B cell (primary cell): ENCODE data around the gene PRDM11. TPM values are rescaled to one million over a fixed set of nuclear protein-coding genes. Genes with fewer than 3 reads are reported as not detected.

Experiments
- ATAC-seq: fragments of 200-7000 bp; cut with Tn5 transposase; one replicate; pipeline ENCODE4 v1.10.0; 2021; ENCODE audit warnings: low read depth, mild to moderate bottlenecking, moderate number of reproducible peaks, moderate library complexity
- CTCF ChIA-PET: fragments of 350-600 bp; sonication (Branson Sonifier 250); formaldehyde crosslinking; loops from one replicate; lab custom pipeline; 2021; ENCODE audit warnings: antibody characterized with exemption, inconsistent platforms; lab: Charles Lee
- POLR2A ChIA-PET: fragments of 350-600 bp; sonication (Branson Sonifier 250); formaldehyde crosslinking; loops from one replicate; lab custom pipeline; 2021; ENCODE audit warnings: antibody characterized with exemption; lab: Charles Lee
- DNase-seq: peaks from one replicate; pipeline ENCODE4 v3.0.0; 2013
- H2AFZ ChIP-seq: 2 replicates; pipeline ENCODE4 v1.6.1; 2012; ENCODE audit warnings: mild to moderate bottlenecking, low read depth, low read length; ENCODE audit not compliant: insufficient read depth, poor library complexity, severe bottlenecking
- H3K27ac ChIP-seq, 2 donors: 1 replicate in 1 of 2; 2 replicates in 1 of 2; pipeline ENCODE4 v1.5.1; 2012 to 2013; ENCODE audit warnings: low read length in 2 of 2, mild to moderate bottlenecking in 2 of 2, moderate library complexity in 1 of 2
- H3K27me3 ChIP-seq, 4 experiments: fragments of 200-600 bp in 1 of 4; sonication (generic) in 1 of 4; replicated peaks in 1 of 4; 1 replicate in 2 of 4; 2 replicates in 2 of 4; pipeline versions ENCODE4 v1.6.1 to v1.7.0; 2013 to 2016; ENCODE audit warnings: low read length in 3 of 4, mild to moderate bottlenecking in 2 of 4, mixed read lengths in 1 of 4, moderate library complexity in 1 of 4; ENCODE audit not compliant: insufficient read depth in 4 of 4, control insufficient read depth in 3 of 4; ENCODE audit errors: control extremely low read depth in 1 of 4
- H3K36me3 ChIP-seq, 2 experiments: replicated peaks in 1 of 2; 1 replicate in 1 of 2; 2 replicates in 1 of 2; pipeline versions ENCODE4 v1.6.1 to v1.7.1; 2013; ENCODE audit warnings: low read length in 1 of 2; ENCODE audit not compliant: insufficient read depth in 2 of 2, control insufficient read depth in 1 of 2; ENCODE audit errors: control extremely low read depth in 1 of 2, extremely low read depth in 1 of 2
- H3K4me1 ChIP-seq, 2 donors: fragments of 200-600 bp in 1 of 2; sonication (generic) in 1 of 2; 1 replicate in 1 of 2; 2 replicates in 1 of 2; pipeline versions ENCODE4 v1.5.1 to v1.6.1; 2013 to 2017; ENCODE audit warnings: low read length in 2 of 2; ENCODE audit not compliant: control insufficient read depth in 2 of 2, insufficient read depth in 2 of 2
- H3K4me2 ChIP-seq: replicated peaks from 2 replicates; pipeline ENCODE3; 2012; ENCODE audit warnings: mild to moderate bottlenecking, low read depth, low read length; ENCODE audit not compliant: poor library complexity, severe bottlenecking
- H3K4me3 ChIP-seq, 5 experiments: fragments of 200-600 bp in 1 of 5; sonication (generic) in 1 of 5; 1 replicate in 3 of 5; 2 replicates in 2 of 5; pipeline versions ENCODE4 v1.5.1 to v1.7.0; 2011 to 2016; ENCODE audit warnings: low read length in 4 of 5, mild to moderate bottlenecking in 4 of 5, low read depth in 2 of 5, control low read depth in 1 of 5, moderate library complexity in 1 of 5; ENCODE audit not compliant: insufficient read depth in 1 of 5; ENCODE audit errors: control extremely low read depth in 1 of 5, extremely low read depth in 1 of 5
- H3K79me2 ChIP-seq: fragments of 200-600 bp; sonication (generic); one replicate; pipeline ENCODE4 v1.6.0; 2016; ENCODE audit warnings: low read length; ENCODE audit not compliant: control insufficient read depth, insufficient read depth
- H3K9ac ChIP-seq: fragments of 200-600 bp; sonication (generic); 2 replicates; pipeline ENCODE4 v1.6.1; 2017; ENCODE audit warnings: mild to moderate bottlenecking, low read length, moderate library complexity
- H3K9me3 ChIP-seq, 3 donors: one replicate each; pipeline versions ENCODE4 v1.6.1 to v1.7.1; 2013; ENCODE audit warnings: low read length in 2 of 3; ENCODE audit not compliant: control insufficient read depth in 2 of 3, insufficient read depth in 1 of 3; ENCODE audit errors: control extremely low read depth in 1 of 3
- H4K20me1 ChIP-seq: 2 replicates; pipeline ENCODE4 v1.6.0; 2012; ENCODE audit warnings: mild to moderate bottlenecking, low read length; ENCODE audit not compliant: insufficient read depth, control insufficient read depth, poor library complexity, severe bottlenecking
- H3K27ac Mint-ChIP-seq: one replicate; pipeline ENCODE4 v1.8.0; 2021; ENCODE audit warnings: mixed read lengths
- H3K27me3 Mint-ChIP-seq: one replicate; pipeline ENCODE4 v1.8.0; 2021; ENCODE audit warnings: mixed read lengths
- H3K4me1 Mint-ChIP-seq: one replicate; pipeline ENCODE4 v1.8.0; 2021; ENCODE audit warnings: mixed read lengths
- H3K4me3 Mint-ChIP-seq: one replicate; pipeline ENCODE4 v1.8.0; 2021; ENCODE audit warnings: mixed read lengths
- H3K9me3 Mint-ChIP-seq: one replicate; pipeline ENCODE4 v1.8.0; 2022; ENCODE audit warnings: mixed read lengths; ENCODE audit not compliant: insufficient read depth
- EZH2 ChIP-seq: IDR thresholded peaks from 2 replicates; pipeline ENCODE4 v1.6.1; 2012; ENCODE audit warnings: borderline replicate concordance, low read depth, mild to moderate bottlenecking, moderate library complexity, low read length; ENCODE audit not compliant: insufficient read depth, poor library complexity, severe bottlenecking
- WGBS: methylation state at CpG from one replicate; pipeline ENCODE4 v1.1.5; 2013; ENCODE audit warnings: missing lambda C conversion rate; ENCODE audit not compliant: insufficient coverage; 5-methylcytosine and 5-hydroxymethylcytosine counted together
- intact Hi-C: fragments of 100-400 bp; cut with micrococcal nuclease; formaldehyde crosslinking; loops from one replicate; pipeline ENCODE4 v1.10.0; 2022
- polyA plus RNA-seq: library from polyadenylated mRNA; depleted of rRNA; stranded (reverse); fragments of >200 nt; gene quantifications from 2 replicates; pipeline ENCODE4 v1.2.3, GENCODE V29; 2012
- total RNA-seq, 2 donors: library from RNA; stranded (reverse); fragments of 120-200 nt in 1 of 2; gene quantifications; 1 replicate in 1 of 2; 2 replicates in 1 of 2; pipeline versions ENCODE4 v1.2.3 to v1.2.4, GENCODE V29; 2013 to 2022
- TF ChIP-seq, protein P1 (sequence below): fragments of 200-600 bp; IDR thresholded peaks from one replicate; pipeline ENCODE4 v1.8.0; 2022; ENCODE audit warnings: antibody characterized with exemption, mild to moderate bottlenecking

PRDM11 gene
- total and polyA plus RNA-seq, 2 donors (not counting 1 experiment from before 2014, with no cell fraction given): 9.5 to 26.2 TPM

DNA sequence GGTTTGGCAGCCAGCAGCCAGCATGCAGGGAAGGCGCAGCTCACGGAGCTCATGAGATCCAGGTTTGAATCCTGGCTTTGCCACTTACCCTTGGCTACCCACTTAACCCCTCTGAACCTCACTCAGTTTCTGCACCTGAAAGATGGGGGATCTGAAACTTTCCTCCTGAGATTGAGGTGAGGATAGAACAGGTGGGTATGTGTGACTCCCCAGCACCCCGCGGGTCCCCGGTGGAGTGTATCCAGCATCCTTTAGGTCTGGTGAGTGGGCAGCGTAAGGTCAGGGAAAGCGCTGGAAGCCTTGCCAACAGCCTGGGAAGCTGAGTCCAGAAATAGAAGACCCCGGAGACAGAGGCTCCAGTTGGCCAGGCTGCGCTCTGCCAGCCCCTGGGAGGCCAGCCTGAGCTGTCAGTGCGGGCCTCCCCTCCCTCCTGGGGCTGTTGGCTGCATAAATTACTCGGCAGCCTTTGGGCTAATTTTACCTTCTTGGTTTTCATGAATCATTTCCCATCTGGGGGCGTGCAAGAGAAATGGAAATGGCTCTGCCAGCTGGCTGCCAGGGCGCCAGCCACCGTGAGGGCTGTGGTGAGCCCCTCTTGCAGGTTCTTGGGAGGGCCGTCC, 17.6 kb downstream of the PRDM11 start:
- DNase-seq (no peak), ATAC-seq (no peak)
- Mint-ChIP-seq H3K9me3 (no peaks in the 10 kb centered on the region), H3K27ac (no peak overlapping the region), H3K4me1 (peaks cover 31% of the 10 kb centered on the region), H3K27me3 (no peaks in the 10 kb centered on the region), H3K4me3 (no peak overlapping the region)
- no peaks in the 10 kb centered on the region for H3K27me3 ChIP-seq
- POLR2A ChIA-PET: no interaction called here
- peaks cover 96% of the 10 kb centered on the region for H4K20me1 ChIP-seq
- H3K79me2 ChIP-seq: peaks cover 75% of the 10 kb centered on the region
- no peak overlapping the region for H3K4me3 ChIP-seq
- CTCF ChIA-PET: interaction anchor here (1.1 kb wide), 1 partner anchor 49 kb away, joined by 3 read pairs; no protein-coding TSS in a partner anchor
- peaks cover 10 to 11% of the 10 kb centered on the region in 2 donors for H3K4me1 ChIP-seq
- intact Hi-C loops: no loop called here
- no peak for TF ChIP-seq EZH2
- TF ChIP-seq, protein P1, sequence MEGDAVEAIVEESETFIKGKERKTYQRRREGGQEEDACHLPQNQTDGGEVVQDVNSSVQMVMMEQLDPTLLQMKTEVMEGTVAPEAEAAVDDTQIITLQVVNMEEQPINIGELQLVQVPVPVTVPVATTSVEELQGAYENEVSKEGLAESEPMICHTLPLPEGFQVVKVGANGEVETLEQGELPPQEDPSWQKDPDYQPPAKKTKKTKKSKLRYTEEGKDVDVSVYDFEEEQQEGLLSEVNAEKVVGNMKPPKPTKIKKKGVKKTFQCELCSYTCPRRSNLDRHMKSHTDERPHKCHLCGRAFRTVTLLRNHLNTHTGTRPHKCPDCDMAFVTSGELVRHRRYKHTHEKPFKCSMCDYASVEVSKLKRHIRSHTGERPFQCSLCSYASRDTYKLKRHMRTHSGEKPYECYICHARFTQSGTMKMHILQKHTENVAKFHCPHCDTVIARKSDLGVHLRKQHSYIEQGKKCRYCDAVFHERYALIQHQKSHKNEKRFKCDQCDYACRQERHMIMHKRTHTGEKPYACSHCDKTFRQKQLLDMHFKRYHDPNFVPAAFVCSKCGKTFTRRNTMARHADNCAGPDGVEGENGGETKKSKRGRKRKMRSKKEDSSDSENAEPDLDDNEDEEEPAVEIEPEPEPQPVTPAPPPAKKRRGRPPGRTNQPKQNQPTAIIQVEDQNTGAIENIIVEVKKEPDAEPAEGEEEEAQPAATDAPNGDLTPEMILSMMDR: no peak
- no peaks in the 10 kb centered on the region for H3K9me3 ChIP-seq
- H3K27ac ChIP-seq: no peak overlapping the region
- 8% methylated on average over 11 of the region's 15 CpGs for WGBS
- no peak overlapping the region for H3K9ac ChIP-seq
- H3K4me2 ChIP-seq: no peak overlapping the region
- H2AFZ ChIP-seq: no peak overlapping the region
- no peaks in the 10 kb centered on the region for H3K36me3 ChIP-seq

DNA sequence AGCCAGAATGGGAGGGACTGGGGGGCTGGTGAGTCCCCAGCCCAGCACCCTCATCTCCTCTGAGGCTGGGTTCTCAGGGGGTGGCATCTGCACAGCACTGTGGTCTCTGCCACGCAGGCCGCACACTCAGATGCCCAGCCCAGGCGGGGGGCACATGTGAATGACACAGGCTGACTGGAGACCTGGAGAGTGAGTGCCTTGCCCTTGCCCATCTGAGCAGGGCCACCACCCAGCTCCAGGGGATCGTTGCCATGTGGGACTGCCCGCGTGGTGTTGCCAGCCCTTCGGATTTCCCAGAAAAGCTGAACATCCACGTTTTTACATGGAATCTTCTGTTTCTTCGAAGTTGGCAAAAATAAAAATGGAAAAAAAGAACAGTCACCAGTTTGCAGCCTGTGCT, 18.9 kb downstream of the PRDM11 start:
- peaks cover 32% of the 10 kb centered on the region for H3K4me1 Mint-ChIP-seq
- TF ChIP-seq EZH2: no peak
- TF ChIP-seq, protein P1: no peak
- Histone ChIP-seq H3K9me3 (no peaks in the 10 kb centered on the region), H3K4me3 (no peak overlapping the region), H3K4me2 (no peak overlapping the region), H3K79me2 (peaks cover 65% of the 10 kb centered on the region), H3K4me1 (peaks cover 10 to 11% of the 10 kb centered on the region in 2 donors), H4K20me1 (peaks cover 97% of the 10 kb centered on the region), H3K27ac (no peak overlapping the region), H3K36me3 (no peaks in the 10 kb centered on the region), H2AFZ (no peak overlapping the region), H3K27me3 (no peaks in the 10 kb centered on the region), H3K9ac (no peak overlapping the region)
- DNase-seq (no peak), ATAC-seq (no peak)
- no peaks in the 10 kb centered on the region for H3K27me3 Mint-ChIP-seq
- intact Hi-C loops: no loop called here
- H3K9me3 Mint-ChIP-seq: no peaks in the 10 kb centered on the region
- 90% methylated on average over 9 of the region's 9 CpGs for WGBS
- ChIA-PET CTCF (no interaction called here), POLR2A (no interaction called here)
- no peak overlapping the region for H3K27ac Mint-ChIP-seq
- H3K4me3 Mint-ChIP-seq: no peak overlapping the region
